ENCODE data around the gene KCNN2.

Gene KCNN2

GRCh38 chr5:114362977-114363761 is 1.3 kb downstream of the KCNN2 start:
- DNase-seq (ENCODE audit: low read depth in 3 of 3) = no peak

GRCh38 chr5:114363837-114364236 is 2.0 kb downstream of the KCNN2 start:
- DNase-seq (ENCODE audit: low read depth in 3 of 3) = no peak

GRCh38 chr5:114367029-114367428 is 5.2 kb downstream of the KCNN2 start:
- no peak for DNase-seq (ENCODE audit: low read depth in 3 of 3)

GRCh38 chr5:114369680-114370417 is 8.0 kb downstream of the KCNN2 start:
- DNase-seq (ENCODE audit: low read depth in 3 of 3) = no peak

- DNase-seq (ENCODE audit: low read depth in 3 of 3) = no peak
Measured at GRCh38 chr5:114377050-114377844, 15.4 kb downstream of the KCNN2 start.

GRCh38 chr5:114377946-114378345 is 16.1 kb downstream of the KCNN2 start:
- no peak for DNase-seq (ENCODE audit: low read depth in 3 of 3)

GRCh38 chr5:114380721-114381120 is 18.9 kb downstream of the KCNN2 start:
- no peak for DNase-seq (ENCODE audit: low read depth in 3 of 3)

GRCh38 chr5:114387433-114387832 is 25.6 kb downstream of the KCNN2 start:
- no peak for DNase-seq (ENCODE audit: low read depth in 3 of 3)

- DNase-seq (ENCODE audit: low read depth in 3 of 3) = no peak
Measured at GRCh38 chr5:114390431-114390830, 28.6 kb downstream of the KCNN2 start.

- DNase-seq (ENCODE audit: low read depth in 3 of 3) = no peak
Measured at GRCh38 chr5:114391321-114391720, 29.5 kb downstream of the KCNN2 start.

GRCh38 chr5:114393159-114393558 is 31.3 kb downstream of the KCNN2 start:
- no peak for DNase-seq (ENCODE audit: low read depth in 3 of 3)

GRCh38 chr5:114402206-114402605 is 40.3 kb downstream of the KCNN2 start:
- DNase-seq (ENCODE audit: low read depth in 3 of 3) = no peak

GRCh38 chr5:114407783-114408182 is 45.9 kb downstream of the KCNN2 start:
- DNase-seq (ENCODE audit: low read depth in 3 of 3) = no peak

- DNase-seq (ENCODE audit: low read depth in 3 of 3) = no peak
Measured at GRCh38 chr5:114408847-114409246, 47.0 kb downstream of the KCNN2 start.

GRCh38 chr5:114411380-114411931 is 49.6 kb downstream of the KCNN2 start:
- DNase-seq (ENCODE audit: low read depth in 3 of 3) = no peak

- DNase-seq (ENCODE audit: low read depth in 3 of 3) = no peak
Measured at GRCh38 chr5:114412510-114413171, 50.8 kb downstream of the KCNN2 start.

- DNase-seq (ENCODE audit: low read depth in 3 of 3) = no peak
Measured at GRCh38 chr5:114415760-114416159, 53.9 kb downstream of the KCNN2 start.

GRCh38 chr5:114416254-114416653 is 54.4 kb downstream of the KCNN2 start:
- no peak for DNase-seq (ENCODE audit: low read depth in 3 of 3)

GRCh38 chr5:114417519-114417918 is 55.6 kb downstream of the KCNN2 start:
- no peak for DNase-seq (ENCODE audit: low read depth in 3 of 3)

GRCh38 chr5:114418176-114419066 is 56.6 kb downstream of the KCNN2 start:
- DNase-seq (ENCODE audit: low read depth in 3 of 3) = no peak

- DNase-seq (ENCODE audit: low read depth in 3 of 3) = no peak
Measured at GRCh38 chr5:114419067-114419388, 57.2 kb downstream of the KCNN2 start.
